HG02571 (cell line): ENCODE data around the gene YEATS2.

Experiments
- ATAC-seq: cut with Tn5 transposase; IDR thresholded peaks from one replicate; pipeline ENCODE4 v1.9.1; 2021; ENCODE audit warnings: mild to moderate bottlenecking, moderate library complexity; ENCODE audit not compliant: unreplicated experiment

Gene YEATS2

GRCh38 chr3:183810643-183811594 lies 113.3 kb downstream of the YEATS2 start:
- no peak for ATAC-seq

GRCh38 chr3:183811638-183812037 lies 114.0 kb downstream of the YEATS2 start:
- ATAC-seq, result no peak

GRCh38 chr3:183812761-183813445 lies 115.3 kb downstream of the YEATS2 start:
- no peak for ATAC-seq

GRCh38 chr3:183814240-183814639 lies 116.6 kb downstream of the YEATS2 start:
- ATAC-seq, result no peak

GRCh38 chr3:183815563-183815940 lies 118.0 kb downstream of the YEATS2 start:
- no peak for ATAC-seq

- no peak for ATAC-seq
Measured at GRCh38 chr3:183815951-183816475, 118.4 kb downstream of the YEATS2 start.

GRCh38 chr3:183816681-183817510 lies 119.3 kb downstream of the YEATS2 start:
- no peak for ATAC-seq

- ATAC-seq, result no peak
Measured at GRCh38 chr3:183817639-183818038, 120.0 kb downstream of the YEATS2 start.

GRCh38 chr3:183818041-183818620 lies 120.5 kb downstream of the YEATS2 start:
- no peak for ATAC-seq

GRCh38 chr3:183818706-183819624 lies 121.4 kb downstream of the YEATS2 start:
- no peak for ATAC-seq

- ATAC-seq, result no peak
Measured at GRCh38 chr3:183819831-183820230, 122.2 kb downstream of the YEATS2 start.

GRCh38 chr3:183822631-183823030 lies 125.0 kb downstream of the YEATS2 start:
- ATAC-seq, result no peak

- no peak for ATAC-seq
Measured at GRCh38 chr3:183823963-183824362, 126.4 kb downstream of the YEATS2 start.

- ATAC-seq, result no peak
Measured at GRCh38 chr3:183824761-183825455, 127.3 kb downstream of the YEATS2 start.

- no peak for ATAC-seq
Measured at GRCh38 chr3:183825456-183826161, 128.0 kb downstream of the YEATS2 start, which contains the start of gene MAP6D1. MAP6D1 (minus strand) TSS chr3:183825577; CDS start chr3:183825547, 30 bp downstream.

GRCh38 chr3:183826448-183827250 lies 129.1 kb downstream of the YEATS2 start:
- no peak for ATAC-seq

- no peak for ATAC-seq
Measured at GRCh38 chr3:183827809-183828537, 130.4 kb downstream of the YEATS2 start.
